Activated CD8-positive, alpha-beta memory T cell treated with anti-CD3 and anti-CD28 coated beads, Interleukin-2, amount 50 U/mL, for 24 hours (primary cell): ENCODE data around the gene TMEM175.

Experiments used
- DNase-seq: peaks from one replicate; pipeline ENCODE4 v3.0.0-alpha.2; 2020; ENCODE audit errors: extremely low read depth

Gene TMEM175

GRCh38 chr4:931960-932712, at the start of gene TMEM175, which contains the start of gene GAK:
Gene TMEM175 (plus strand): TSS chr4:932460. CDS start chr4:947740, 15,280 bp downstream.
Gene GAK (minus strand): TSS chr4:932316. CDS start chr4:932187, 129 bp downstream.
- peak; percentile 88 for DNase-seq

GRCh38 chr4:882646-883045, 49.6 kb upstream of the TMEM175 start:
- no peak for DNase-seq

GRCh38 chr4:883377-884095, 48.7 kb upstream of the TMEM175 start:
- DNase-seq, result no peak

- no peak for DNase-seq
These were observed 48.0 kb upstream of the TMEM175 start for GRCh38 chr4:884259-884658.

GRCh38 chr4:884896-885295, 47.4 kb upstream of the TMEM175 start:
- no peak for DNase-seq

- DNase-seq, result no peak
These were observed 46.9 kb upstream of the TMEM175 start for GRCh38 chr4:885353-885752.

GRCh38 chr4:886244-886643, 46.0 kb upstream of the TMEM175 start:
- no peak for DNase-seq

GRCh38 chr4:887034-887763, 45.1 kb upstream of the TMEM175 start:
- DNase-seq, result no peak

GRCh38 chr4:888029-888428, 44.2 kb upstream of the TMEM175 start:
- DNase-seq, result no peak

GRCh38 chr4:889516-889915, 42.7 kb upstream of the TMEM175 start:
- DNase-seq, result no peak

- no peak for DNase-seq
These were observed 42.1 kb upstream of the TMEM175 start for GRCh38 chr4:890036-890695.

GRCh38 chr4:891747-892146, 40.5 kb upstream of the TMEM175 start:
- DNase-seq, result no peak

- no peak for DNase-seq
These were observed 39.5 kb upstream of the TMEM175 start for GRCh38 chr4:892780-893179.

- DNase-seq, result no peak
These were observed 38.8 kb upstream of the TMEM175 start for GRCh38 chr4:893276-893994.

- no peak for DNase-seq
These were observed 38.1 kb upstream of the TMEM175 start for GRCh38 chr4:893995-894705.

GRCh38 chr4:895596-895995, 36.7 kb upstream of the TMEM175 start:
- DNase-seq, result no peak

- no peak for DNase-seq
These were observed 36.0 kb upstream of the TMEM175 start for GRCh38 chr4:896216-896615.

- no peak for DNase-seq
These were observed 35.6 kb upstream of the TMEM175 start for GRCh38 chr4:896630-897029.

GRCh38 chr4:898123-898522, 34.1 kb upstream of the TMEM175 start:
- DNase-seq, result no peak

- DNase-seq, result no peak
These were observed 33.2 kb upstream of the TMEM175 start for GRCh38 chr4:898869-899555.
